Astrocyte of the cerebellum (primary cell): ENCODE data around the gene SLC38A10.

ENCODE experiments used
- DNase-seq: peaks from one replicate; pipeline ENCODE4 v3.0.0-alpha.2; 2011; ENCODE audit warnings: low read depth
- H3K4me3 ChIP-seq: 2 replicates; pipeline ENCODE4 v1.5.1; 2011; ENCODE audit warnings: mild to moderate bottlenecking, low read depth, low read length, moderate library complexity
- CTCF ChIP-seq: IDR thresholded peaks from 2 replicates; pipeline ENCODE4 v1.5.1; 2012; ENCODE audit warnings: low read length, low read depth, moderate library complexity, mild to moderate bottlenecking; ENCODE audit errors: missing control alignments
- in situ Hi-C: cut with HindIII; loops from 2 replicates; pipeline ENCODE4 v1.10.0; 2017; ENCODE audit warnings: low sequenced_read_pairs

The SLC38A10 gene

GRCh38 chr17:81251709-81252301 is 43.3 kb downstream of the SLC38A10 start:
- no peak for TF ChIP-seq CTCF
- no peak overlapping the region for H3K4me3 ChIP-seq
- no peak for DNase-seq
- in situ Hi-C loops, result no loop called here

- no peak overlapping the region for H3K4me3 ChIP-seq
- in situ Hi-C loops, result no loop called here
- TF ChIP-seq CTCF, result no peak
- DNase-seq, result no peak
Observed at GRCh38 chr17:81251094-81251708, 43.9 kb downstream of the SLC38A10 start.

GRCh38 chr17:81250286-81251093 is 44.6 kb downstream of the SLC38A10 start:
- DNase-seq, result no peak
- no peak for TF ChIP-seq CTCF

GRCh38 chr17:81249223-81250040 is 45.7 kb downstream of the SLC38A10 start:
- H3K4me3 ChIP-seq, result no peak overlapping the region
- in situ Hi-C loops, result no loop called here
- no peak for TF ChIP-seq CTCF
- DNase-seq, result no peak

More at GRCh38 chr17:81250286-81251093, 44.6 kb downstream of the SLC38A10 start:
- in situ Hi-C loops, result no loop called here
- H3K4me3 ChIP-seq, result no peak overlapping the region

GRCh38 chr17:81248649-81249048 is 46.5 kb downstream of the SLC38A10 start:
- DNase-seq, result no peak
- in situ Hi-C loops, result no loop called here
- H3K4me3 ChIP-seq, result no peak overlapping the region
- no peak for TF ChIP-seq CTCF

- in situ Hi-C loops, result no loop called here
- no peak for DNase-seq
- H3K4me3 ChIP-seq, result no peak overlapping the region
- TF ChIP-seq CTCF, result no peak
Observed at GRCh38 chr17:81247339-81247990, 47.6 kb downstream of the SLC38A10 start.
